SU-DHL-6 (cell line): ENCODE results near the gene CRAMP1.

Experiments
- H2AFZ ChIP-seq: fragments of 200-600 bp; sonication (generic); 2 replicates; pipeline ENCODE4 v1.6.1; 2014; ENCODE audit warnings: low read depth, mild to moderate bottlenecking, moderate library complexity, mixed read lengths, antibody characterized with exemption, low read length; ENCODE audit not compliant: severe bottlenecking
- H3F3A ChIP-seq: fragments of 200-600 bp; shearing (Covaris generic); 2 replicates; pipeline ENCODE4 v1.6.0; 2016; ENCODE audit warnings: antibody characterized with exemption, mild to moderate bottlenecking; ENCODE audit not compliant: insufficient read depth
- H3K27ac ChIP-seq: fragments of 200-600 bp; sonication (generic); 2 replicates; pipeline ENCODE4 v1.5.1; 2016; ENCODE audit warnings: low read depth, mild to moderate bottlenecking, low read length, moderate library complexity, mixed read lengths
- H3K27me3 ChIP-seq: fragments of 200-600 bp; sonication (generic), shearing (Covaris generic); 2 replicates; pipeline ENCODE4 v1.6.0; 2014; ENCODE audit warnings: mild to moderate bottlenecking, low read length
- H3K36me3 ChIP-seq: fragments of 200-600 bp; sonication (generic); 2 replicates; pipeline ENCODE4 v1.6.1; 2014; ENCODE audit warnings: mild to moderate bottlenecking, low read length, mixed read lengths
- H3K4me2 ChIP-seq: fragments of 300-600, 200-600 bp; shearing (Covaris generic), sonication (generic); 2 replicates; pipeline ENCODE4 v1.6.0; 2014; ENCODE audit warnings: low read length, low read depth, mild to moderate bottlenecking; ENCODE audit not compliant: poor library complexity, severe bottlenecking
- H3K4me3 ChIP-seq: fragments of 200-600 bp; sonication (generic); 2 replicates; pipeline ENCODE4 v1.5.1; 2014; ENCODE audit warnings: antibody characterized with exemption, low read length, mild to moderate bottlenecking, mixed read lengths; ENCODE audit not compliant: insufficient read depth, poor library complexity, severe bottlenecking
- H3K79me2 ChIP-seq: fragments of 200-600 bp; sonication (generic); 2 replicates; pipeline ENCODE4 v1.6.1; 2014; ENCODE audit warnings: mild to moderate bottlenecking, low read length, moderate library complexity; ENCODE audit not compliant: insufficient read depth
- H3K9ac ChIP-seq: fragments of 200-600 bp; sonication (generic); 2 replicates; pipeline ENCODE4 v1.7.0; 2014; ENCODE audit warnings: mild to moderate bottlenecking, low read length
- H3K9me2 ChIP-seq: fragments of 200-600 bp; sonication (generic); replicated peaks from 2 replicates; pipeline ENCODE4 v1.6.1; 2014; ENCODE audit warnings: low read length; ENCODE audit not compliant: insufficient read depth
- H3K9me3 ChIP-seq: fragments of 200-600 bp; sonication (generic); 2 replicates; pipeline ENCODE4 v1.6.1; 2014; ENCODE audit warnings: low read length, mixed read lengths; ENCODE audit not compliant: insufficient read depth
- H4K20me1 ChIP-seq: fragments of 200-600 bp; sonication (generic); 2 replicates; pipeline ENCODE4 v1.6.1; 2014; ENCODE audit warnings: low read depth, mild to moderate bottlenecking, antibody characterized with exemption, low read length, moderate library complexity, mixed read lengths
- CTCF ChIP-seq: fragments of 200-600 bp; sonication (generic); IDR thresholded peaks from one replicate; pipeline ENCODE4 v1.5.1; 2017; ENCODE audit warnings: antibody characterized with exemption, mild to moderate bottlenecking, low read length, moderate library complexity; ENCODE audit not compliant: insufficient read depth, poor library complexity, severe bottlenecking
- EZH2phosphoT487 ChIP-seq: fragments of 200-600 bp; sonication (generic), shearing (Covaris generic); conservative IDR thresholded peaks from 2 replicates; pipeline ENCODE4 v1.6.1; 2018; ENCODE audit warnings: mild to moderate bottlenecking, antibody characterized with exemption, low read length, moderate library complexity, mixed read lengths

Gene CRAMP1

DNA sequence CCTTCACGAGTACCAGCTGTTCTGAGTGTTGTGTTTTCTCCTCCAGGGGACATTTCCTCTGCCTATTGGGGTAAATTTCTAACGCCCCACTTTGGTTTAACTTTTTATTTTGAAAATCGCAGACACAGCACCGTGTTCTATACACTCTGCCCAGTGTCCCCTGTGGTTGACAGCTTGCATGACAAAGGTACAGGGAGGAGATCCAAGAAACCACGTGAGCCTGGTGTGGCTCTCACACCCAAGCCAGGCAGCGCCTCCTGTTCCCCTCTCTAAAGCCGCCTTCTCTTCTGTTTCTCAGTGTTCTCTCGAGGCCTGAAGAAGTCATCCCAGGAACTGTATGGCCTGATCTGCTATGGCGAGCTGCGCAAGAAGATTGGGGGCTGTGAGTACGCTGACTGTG is 25.4 kb downstream of the CRAMP1 start:
- Histone ChIP-seq H4K20me1 (no peaks in the 10 kb centered on the region), H3K9me3 (no peaks in the 10 kb centered on the region), H3K9ac (no peak overlapping the region), H3K4me3 (no peak overlapping the region), H3K27ac (no peak overlapping the region), H3K79me2 (no peaks in the 10 kb centered on the region; the same call in 1 of the 2 replicates), H2AFZ (no peak overlapping the region), H3K9me2 (no peaks in the 10 kb centered on the region), H3F3A (no peaks in the 10 kb centered on the region), H3K36me3 (no peaks in the 10 kb centered on the region), H3K4me2 (no peak overlapping the region), H3K27me3 (no peaks in the 10 kb centered on the region)
- TF ChIP-seq EZH2phosphoT487 (no peak), CTCF (no peak)

GRCh38 chr16:1638757-1639156 is 26.6 kb downstream of the CRAMP1 start:
- Histone ChIP-seq H3F3A (no peaks in the 10 kb centered on the region), H2AFZ (no peak overlapping the region), H3K36me3 (no peaks in the 10 kb centered on the region), H3K9me3 (no peaks in the 10 kb centered on the region), H3K27ac (no peak overlapping the region), H3K4me3 (no peak overlapping the region), H3K9me2 (no peaks in the 10 kb centered on the region), H3K27me3 (no peaks in the 10 kb centered on the region), H3K4me2 (no peak overlapping the region), H3K9ac (no peak overlapping the region), H4K20me1 (no peaks in the 10 kb centered on the region), H3K79me2 (no peaks in the 10 kb centered on the region; the same call in 1 of the 2 replicates)
- TF ChIP-seq CTCF = no peak
- TF ChIP-seq EZH2phosphoT487 = no peak

GRCh38 chr16:1639282-1639681 is 27.1 kb downstream of the CRAMP1 start:
- no peak overlapping the region for H3K4me2 ChIP-seq
- no peaks in the 10 kb centered on the region for H3K9me3 ChIP-seq
- H3K27ac ChIP-seq = no peak overlapping the region
- no peak overlapping the region for H2AFZ ChIP-seq
- H3K9ac ChIP-seq = no peak overlapping the region
- H4K20me1 ChIP-seq = no peaks in the 10 kb centered on the region
- TF ChIP-seq CTCF (no peak), EZH2phosphoT487 (no peak)
- H3K27me3 ChIP-seq = no peaks in the 10 kb centered on the region
- H3K9me2 ChIP-seq = no peaks in the 10 kb centered on the region
- no peaks in the 10 kb centered on the region for H3K36me3 ChIP-seq
- no peaks in the 10 kb centered on the region for H3F3A ChIP-seq
- H3K79me2 ChIP-seq = no peaks in the 10 kb centered on the region; the same call in 1 of the 2 replicates
- no peak overlapping the region for H3K4me3 ChIP-seq
